GM18498 (cell line): Measurements from ENCODE around the gene RBMS3.

ENCODE experiments used
- ATAC-seq: cut with Tn5 transposase; IDR thresholded peaks from one replicate; pipeline ENCODE4 v1.9.1; 2021; ENCODE audit warnings: mild to moderate bottlenecking, moderate library complexity; ENCODE audit not compliant: unreplicated experiment

RBMS3 gene

DNA sequence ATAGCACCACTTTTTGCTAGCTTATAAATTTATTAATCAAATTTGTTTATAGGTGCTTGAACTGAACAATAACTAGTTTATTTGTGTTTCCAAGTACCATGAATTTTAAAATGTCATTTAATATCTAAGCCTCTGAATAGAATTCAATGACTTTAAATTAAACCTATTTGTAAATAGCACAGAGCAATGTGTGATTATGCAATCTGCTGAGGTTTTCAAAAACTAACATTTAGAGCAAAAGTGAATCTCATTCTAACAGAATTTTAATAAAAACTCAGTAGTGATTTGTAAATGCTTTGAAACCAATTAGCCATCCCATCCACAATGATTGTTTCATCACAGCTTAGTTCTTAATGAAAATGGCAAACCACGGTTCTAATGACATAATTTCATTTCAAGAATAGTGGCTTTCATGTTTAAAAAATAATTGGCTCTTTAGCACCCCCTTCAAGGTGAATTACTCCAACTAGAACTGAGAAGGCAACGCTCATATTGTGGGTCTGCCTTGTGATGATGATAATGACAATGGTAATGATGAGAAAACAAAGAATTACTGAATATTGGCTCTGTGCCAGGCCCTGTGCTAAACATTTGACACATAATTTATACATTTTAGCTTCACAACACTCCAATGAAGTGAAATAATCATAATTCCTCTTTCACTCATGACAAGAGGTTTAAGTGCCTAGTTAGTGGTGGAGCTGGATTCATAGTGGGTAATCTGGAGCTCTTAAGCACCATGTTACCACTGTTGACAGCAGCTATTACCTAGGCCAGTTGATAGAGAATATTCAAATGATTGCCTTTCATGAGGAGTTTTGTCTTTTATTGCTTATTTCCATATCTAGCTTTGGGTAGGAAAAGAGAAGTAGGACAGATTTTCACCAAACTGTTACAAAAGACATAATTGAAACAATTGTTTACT, 145.7 kb downstream of the RBMS3 start:
- ATAC-seq = no peak

DNA sequence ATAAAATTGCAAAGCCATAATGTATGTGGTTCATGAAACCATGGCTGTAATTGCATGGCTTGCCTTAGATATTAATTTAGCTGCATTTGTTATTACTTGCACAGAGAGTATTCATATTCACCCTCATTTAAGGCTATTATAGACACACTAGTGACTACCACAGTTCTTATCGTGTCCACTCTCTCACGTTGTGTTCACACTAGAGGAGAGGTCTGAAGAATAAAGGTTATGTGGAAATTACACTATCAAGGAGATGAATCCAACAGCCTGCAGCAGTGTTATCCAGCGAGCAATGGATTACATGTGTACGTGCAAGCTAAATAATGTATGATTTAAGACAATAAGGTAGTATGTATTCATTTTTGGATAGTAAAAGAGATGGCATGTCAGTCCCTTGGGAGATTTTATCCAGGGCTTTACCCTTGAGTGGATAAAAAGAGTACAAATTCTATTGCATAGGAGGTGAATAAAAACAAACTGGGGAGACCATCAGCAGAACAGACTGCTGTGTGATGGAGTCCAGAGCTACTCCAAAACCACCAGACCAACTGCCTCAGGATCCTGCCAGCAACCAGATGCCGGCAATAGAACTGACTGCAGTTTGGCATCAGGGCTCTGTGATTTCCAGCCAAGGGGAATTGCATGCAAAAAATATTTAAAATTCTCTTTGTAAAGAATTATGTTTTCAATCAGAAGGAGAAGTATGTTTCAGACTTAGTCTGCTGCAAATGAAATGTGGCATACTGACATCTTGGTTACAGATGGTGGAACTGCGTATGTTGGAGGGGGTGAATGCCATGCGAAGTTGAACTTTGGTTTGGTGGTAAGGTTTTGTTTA, 146.6 kb downstream of the RBMS3 start:
- no peak for ATAC-seq

DNA sequence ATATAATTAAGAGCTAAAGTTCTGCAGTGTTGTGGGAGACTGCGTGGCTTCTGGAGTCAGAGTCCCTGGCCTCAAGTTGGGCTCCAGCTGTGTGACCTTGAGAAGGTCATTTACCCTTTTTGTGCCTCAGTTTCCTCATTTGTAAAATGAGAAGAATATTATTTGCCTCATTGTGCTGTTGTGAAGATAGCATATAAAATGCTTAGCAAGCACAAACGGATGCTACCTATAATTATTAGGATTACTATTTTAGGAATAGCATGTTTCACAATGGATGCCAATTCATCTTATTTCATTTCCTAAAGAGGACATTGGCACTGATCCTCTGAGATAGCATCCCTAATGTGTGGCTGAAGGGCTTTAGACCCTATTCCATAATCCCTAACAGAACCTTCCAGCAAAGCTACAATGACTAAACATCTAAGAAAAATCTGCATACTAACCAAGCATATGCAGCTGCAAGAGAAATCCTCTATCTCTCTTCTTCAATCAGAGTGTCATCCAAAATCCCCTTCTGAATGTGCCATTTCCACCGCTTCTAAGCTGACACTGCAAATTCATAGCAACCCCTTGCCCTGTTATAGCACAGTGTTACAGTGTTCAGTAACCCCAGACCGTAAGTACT, 148.3 kb downstream of the RBMS3 start:
- no peak for ATAC-seq

DNA sequence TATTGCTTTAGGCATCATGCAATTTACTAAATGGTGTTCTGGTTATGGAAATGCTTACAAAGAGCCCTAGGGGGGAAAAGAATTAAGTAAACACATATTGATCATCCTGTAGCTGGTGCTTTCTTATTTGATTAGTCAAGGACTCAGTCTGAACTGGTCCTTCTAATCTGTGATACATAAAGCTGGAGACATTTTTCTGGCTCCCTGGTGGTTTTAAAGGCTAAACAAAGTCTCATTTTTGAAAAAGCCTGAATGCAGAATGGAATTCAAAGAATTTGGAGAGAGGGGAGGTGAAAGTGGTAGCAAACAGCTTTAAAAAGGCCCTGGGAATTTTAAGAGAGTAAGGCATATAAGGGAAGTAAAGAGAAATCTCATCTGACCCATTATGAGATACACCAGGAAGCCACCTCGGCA, 149.7 kb downstream of the RBMS3 start:
- ATAC-seq = no peak

DNA sequence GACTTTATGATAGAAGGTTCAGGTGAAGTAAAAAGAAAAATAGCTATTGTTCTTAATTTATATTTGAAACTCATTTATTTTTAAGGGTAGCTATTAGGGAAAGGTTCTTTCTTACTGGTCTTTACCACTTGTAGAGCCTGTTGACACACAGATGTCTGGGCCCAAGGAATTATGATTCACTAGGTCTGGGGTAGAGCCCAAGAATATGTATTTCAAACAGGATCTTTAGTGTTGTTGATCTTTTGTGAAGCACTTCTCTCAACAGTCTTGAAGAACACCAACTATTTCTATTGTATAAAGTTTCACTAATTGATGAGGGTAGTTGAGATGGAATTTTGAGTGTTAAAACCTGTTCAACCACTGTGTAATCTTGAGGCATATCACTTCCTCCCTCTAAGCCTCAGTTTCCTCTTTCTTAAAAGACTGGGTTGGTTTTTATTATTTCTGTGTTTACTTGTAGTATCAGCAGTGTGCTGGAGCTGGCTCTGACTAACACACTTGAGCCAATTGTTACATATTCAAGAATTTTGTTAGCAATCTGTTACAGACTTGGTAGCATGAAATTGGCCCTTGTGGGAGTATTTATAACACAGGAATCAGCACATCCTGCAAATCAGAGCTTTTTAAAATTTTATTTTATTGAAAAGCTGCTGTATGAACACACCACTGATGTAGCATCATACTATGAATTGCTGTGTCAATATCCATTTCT, 155.9 kb downstream of the RBMS3 start:
- no peak for ATAC-seq

DNA sequence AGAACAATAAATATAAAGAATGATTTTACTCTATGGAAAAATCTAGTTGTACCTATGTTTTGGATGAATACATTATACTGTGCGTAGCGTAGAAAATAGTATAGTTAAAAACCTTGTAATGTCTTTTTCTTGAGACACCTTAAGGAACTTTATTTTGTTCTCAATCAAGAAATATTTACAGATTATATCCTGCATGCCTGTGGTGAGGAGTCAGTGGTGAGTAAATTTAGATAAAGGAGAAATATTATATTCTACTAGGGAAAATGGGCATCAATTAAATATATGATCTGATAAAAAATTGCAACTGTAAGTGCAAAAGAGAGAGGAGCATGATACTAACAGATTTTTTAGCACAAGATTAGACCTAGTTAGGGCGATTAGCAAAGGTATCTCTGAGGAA, 157.7 kb downstream of the RBMS3 start:
- no peak for ATAC-seq

DNA sequence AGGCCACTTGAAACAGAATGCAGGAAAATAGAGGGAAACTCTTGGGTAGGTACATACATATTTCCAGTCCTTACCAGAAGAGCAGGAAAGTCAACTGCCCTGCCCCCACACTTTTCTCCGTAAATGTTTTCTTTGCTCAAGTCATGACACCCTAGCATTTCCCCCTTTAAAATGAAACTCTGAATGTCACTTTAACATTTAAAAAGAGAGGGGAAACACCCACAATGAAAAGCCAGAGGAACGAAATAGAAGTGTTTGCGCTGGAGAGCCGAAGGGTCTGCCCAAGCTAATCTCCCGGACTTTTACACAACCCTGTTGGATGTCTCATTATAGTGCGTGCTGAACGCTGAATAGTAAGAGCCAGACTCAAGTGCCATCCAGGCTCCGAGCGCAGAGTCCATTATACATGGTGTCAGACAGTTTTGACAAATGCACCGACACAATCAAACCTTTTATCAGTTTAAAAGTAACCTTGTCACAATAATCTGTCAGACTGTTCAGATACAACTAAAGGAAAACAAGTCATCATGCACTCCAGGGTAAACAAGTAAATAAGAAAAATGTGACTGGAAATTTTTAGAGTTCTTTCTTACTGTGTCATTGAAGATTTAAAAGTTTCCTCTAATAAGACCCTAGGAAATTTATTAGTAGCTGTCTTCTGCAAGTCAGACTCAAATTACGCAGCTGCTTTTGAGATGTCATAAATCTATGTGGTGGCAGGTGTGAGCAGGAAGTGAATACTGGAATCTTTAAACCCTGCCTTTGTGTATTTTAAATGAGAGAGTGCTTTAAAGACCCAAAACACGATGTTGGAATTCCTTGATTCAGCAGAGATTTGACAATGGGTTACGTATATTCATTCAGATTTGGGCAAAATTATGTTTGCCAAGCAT, 159.8 kb downstream of the RBMS3 start:
- no peak for ATAC-seq

DNA sequence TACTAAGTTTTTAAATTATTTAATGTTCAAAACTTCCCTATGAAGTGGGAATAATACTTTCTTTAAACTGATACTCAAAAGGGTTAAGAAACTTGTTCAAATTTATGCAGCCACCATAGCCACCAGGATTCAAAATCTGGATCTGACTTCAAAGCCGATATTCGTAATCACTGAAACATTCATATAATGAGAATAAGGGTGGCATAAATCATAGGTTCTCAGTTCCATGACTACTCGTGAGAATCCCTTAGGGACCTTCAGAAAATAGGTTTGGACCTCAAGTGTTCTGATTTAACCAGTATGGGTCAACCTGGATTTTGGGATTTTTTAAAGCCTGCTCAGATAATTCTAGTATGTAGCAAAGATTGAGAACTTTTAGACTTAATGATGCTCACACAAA, 160.6 kb downstream of the RBMS3 start:
- ATAC-seq = no peak

DNA sequence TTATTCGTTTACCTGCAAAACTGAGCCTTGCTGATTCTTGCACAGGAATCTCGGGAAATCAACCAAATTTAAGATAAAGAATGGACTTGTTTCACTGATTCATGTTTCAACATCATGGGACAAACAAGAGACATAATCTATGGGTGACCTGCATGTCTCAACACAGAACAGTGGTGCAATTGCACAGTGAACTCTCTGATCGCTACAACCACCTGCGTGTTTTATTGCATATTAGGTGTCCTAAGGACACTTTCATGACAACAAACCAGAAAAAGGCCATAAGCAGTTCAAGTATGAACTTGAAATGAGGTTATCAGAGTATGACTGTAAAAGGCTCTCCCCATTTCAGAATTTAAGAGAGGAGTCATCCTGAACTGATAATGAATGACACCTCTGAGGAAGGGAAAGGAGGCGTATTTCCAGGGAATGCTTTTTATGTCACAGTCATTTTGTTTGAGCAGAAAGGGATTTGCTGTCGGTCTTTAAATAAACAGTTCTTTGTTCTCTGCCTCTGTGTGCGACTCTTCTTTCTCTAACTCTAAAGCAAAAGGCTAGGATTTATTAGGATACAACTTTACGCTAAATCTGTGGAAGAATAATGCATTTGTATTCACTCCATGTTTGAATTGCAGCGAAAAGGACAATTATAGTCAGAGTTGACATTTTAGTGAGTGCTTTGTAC, 167.2 kb downstream of the RBMS3 start:
- no peak for ATAC-seq

DNA sequence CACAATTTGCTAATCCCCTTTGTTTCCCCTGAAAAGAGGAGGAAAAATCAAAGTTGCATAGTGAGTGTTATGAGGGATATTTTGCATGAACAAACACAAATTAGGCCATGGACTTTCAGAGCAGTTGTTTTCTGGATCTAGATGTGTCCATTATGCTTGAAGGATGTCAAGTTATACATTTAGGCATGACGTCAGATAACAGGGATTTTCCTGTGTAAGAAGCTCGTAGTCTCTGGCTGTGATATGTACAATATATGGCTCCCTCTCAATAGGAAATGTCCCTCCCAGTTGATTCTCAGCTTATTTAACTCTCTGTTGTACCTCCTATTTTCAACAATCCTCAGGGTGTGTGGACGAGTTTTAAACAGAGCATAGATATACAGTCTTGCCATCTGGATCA, 171.0 kb downstream of the RBMS3 start:
- no peak for ATAC-seq

DNA sequence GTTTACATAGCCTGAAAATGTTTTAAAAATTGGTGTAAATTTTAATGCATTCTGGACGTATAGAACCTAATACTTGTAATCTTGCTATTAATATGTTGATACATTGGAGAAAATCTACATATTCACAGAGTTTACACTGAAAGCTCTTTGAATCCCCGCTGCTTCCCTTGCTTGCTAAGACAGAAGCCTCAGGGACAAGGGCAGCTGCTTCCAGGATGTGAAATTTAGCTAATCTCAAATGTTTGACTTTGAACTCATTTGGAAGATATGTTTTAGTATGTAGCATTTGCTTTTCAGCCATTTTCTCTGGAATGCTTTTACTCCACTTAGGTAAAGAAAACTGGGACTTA, 172.0 kb downstream of the RBMS3 start:
- no peak for ATAC-seq

DNA sequence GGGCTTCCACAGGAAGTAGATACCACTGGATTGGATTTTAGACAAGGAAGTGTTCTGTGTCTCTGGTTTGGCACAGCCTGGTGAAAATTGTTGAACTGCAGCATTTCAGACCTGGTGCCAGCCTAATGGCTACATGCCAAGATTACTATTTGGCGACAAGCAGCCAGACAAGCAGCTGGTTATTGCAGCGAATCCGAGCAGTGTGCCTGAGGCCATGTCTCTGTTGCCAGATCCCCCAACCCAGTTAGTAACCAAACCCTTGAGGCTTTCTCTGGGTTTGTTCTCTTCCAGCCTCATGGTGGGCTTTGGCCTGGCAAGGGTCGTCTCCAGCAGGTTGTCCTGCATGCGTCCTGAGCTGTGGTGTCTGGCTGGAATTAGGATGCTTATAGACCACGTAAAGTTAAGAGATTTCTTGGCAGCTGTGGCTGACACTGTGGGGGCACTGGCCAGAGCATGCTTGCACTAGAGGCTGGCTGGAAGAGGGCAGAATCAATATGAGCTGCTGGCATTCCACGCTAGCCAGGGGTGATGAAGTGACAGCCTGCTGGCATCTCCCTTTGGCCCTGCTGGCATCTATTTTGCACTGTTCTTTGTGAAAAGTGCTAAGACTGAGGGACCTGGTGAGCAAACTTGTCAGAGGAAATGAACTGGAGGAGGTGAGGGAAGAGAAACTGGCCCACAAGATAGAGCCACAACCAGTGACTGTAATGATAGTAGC, 172.6 kb downstream of the RBMS3 start:
- no peak for ATAC-seq

DNA sequence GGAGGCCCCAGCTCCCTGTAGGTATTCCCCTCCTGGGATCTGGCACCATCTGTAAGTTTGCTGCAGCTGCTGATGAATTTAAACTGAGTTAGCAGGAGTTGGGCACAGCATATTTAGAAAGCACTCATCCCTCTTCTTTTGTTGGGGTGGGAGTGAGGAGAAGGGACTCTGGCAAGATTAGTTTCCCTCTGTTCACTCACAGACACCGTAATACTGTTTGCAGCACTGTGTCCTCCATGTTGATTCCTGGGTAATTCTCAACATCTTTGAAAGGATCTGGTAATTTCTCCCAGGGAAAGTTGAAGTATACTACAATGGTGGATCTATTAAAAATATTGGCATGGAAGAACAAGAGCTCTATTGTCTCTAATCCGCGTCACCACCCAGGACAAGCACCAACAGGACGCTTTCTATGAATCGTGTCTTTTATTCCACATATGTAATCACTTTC, 173.3 kb downstream of the RBMS3 start:
- ATAC-seq = no peak

DNA sequence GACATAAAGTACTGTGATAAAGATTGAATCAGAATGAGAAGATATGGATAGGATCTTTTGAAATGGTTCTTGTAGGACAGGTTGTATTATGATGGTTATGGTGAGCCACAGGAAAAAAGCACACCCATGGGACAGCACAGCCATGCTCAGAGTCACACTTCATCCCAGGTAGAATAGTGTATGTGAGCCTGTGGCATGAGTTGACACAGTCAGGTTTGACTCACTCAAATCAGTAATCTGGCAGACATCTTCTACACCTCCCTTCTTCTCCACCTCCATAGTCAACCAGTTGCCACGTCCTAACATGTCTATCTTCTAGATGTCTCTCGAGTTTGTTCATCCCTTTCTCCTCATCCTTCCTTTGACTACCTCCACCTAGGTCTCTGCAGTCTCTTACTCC, 176.0 kb downstream of the RBMS3 start:
- ATAC-seq = no peak

DNA sequence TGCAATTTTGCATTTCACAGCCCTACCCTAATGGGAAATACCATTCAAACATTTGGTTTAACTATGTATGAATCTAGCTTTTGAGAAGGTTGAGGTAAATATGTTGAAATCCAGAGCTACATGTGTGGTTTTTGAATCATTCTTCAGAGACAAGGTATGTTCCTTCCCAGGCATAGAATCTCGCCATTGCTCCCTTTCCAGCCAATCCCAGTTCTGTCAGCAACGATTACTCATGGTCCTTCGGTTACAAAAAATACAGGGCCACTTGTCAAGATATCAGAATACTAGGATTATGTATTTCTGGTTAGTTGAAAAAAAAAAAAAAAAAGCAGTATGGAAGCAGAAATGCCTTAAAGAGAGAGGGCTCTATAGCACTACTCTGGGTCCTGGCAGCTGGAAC, 182.4 kb downstream of the RBMS3 start:
- ATAC-seq = no peak

DNA sequence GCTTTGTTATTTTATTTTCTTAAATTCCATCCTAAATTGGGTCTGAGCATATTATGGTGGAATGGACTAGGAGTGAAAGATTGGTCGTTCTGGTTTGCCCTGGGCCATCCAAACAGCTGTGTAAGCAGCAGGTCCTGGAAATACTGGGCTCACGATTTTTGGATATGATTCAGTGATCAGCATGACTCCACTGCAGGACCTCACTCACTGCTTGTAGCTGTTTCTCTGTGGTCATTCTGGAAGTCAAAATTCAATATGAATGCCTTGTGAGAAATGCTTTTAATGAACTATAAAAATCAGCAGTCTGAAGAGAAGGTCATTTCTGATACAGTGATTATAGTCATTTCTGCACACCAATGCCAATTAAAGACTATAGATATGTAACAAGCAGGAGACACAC, 185.0 kb downstream of the RBMS3 start:
- no peak for ATAC-seq

DNA sequence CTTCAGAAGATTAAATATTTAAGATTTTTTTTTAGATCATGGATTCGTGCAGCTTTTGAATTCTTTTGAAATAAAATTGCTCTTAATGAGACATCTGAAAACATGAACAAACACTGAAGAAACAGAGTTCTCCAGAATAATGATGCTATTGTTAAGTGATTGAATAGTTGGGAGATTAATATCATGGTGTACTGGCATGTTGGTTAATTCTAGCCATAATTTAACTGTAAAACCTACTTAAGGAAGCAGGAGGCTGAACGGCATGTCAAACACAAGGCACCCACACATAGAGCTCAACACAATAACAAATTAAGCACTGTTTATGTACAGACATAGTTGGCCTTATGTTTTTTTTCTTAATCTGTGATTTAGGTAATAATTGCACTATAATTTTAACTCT, 185.6 kb downstream of the RBMS3 start:
- ATAC-seq = no peak

DNA sequence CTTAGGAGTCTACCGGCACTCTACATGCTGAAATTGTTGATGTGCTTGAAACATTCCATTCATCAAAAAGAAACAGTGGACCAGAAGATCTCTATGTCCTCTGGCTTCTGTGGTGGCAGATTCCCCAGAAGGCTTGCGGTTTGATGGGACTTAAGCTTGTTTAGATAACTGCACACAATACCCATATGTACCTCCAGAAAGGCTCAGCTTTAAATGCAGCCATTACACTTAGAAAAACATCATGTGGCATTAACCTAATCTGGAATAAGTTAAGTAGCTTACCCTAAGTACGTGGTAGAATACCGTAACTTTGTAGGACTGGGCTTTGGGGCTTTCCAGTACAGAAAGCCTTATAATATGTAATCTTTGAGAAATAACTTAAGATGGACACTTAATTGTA, 187.3 kb downstream of the RBMS3 start:
- no peak for ATAC-seq
